GM23338 (cell line): ENCODE results near the gene THUMPD3. TPM values are rescaled to one million over a fixed set of nuclear protein-coding genes. Genes with fewer than 3 reads are reported as not detected.

Source experiments
- ATAC-seq: fragments of 200-7000 bp; cut with Tn5 transposase; 3 replicates; pipeline ENCODE4 v1.9.1; 2020
- DNase-seq: peaks from one replicate; pipeline ENCODE4 v3.0.0-alpha.2; 2015; ENCODE audit warnings: low spot score
- H2AFZ ChIP-seq: fragments of 200-600 bp; sonication (generic); 2 replicates; pipeline ENCODE4 v1.8.0; 2016; ENCODE audit warnings: antibody characterized with exemption, mild to moderate bottlenecking, moderate library complexity
- H3F3A ChIP-seq: fragments of 200-600 bp; sonication (generic); replicated peaks from 2 replicates; pipeline ENCODE4 v1.8.0; 2017; ENCODE audit warnings: antibody characterized with exemption, mixed run types, low read depth
- H3K27ac ChIP-seq: fragments of 200-600 bp; sonication (generic); 2 replicates; pipeline ENCODE4 v1.6.1; 2016; ENCODE audit warnings: low read depth
- H3K27me3 ChIP-seq: fragments of 200-600 bp; sonication (generic); 2 replicates; pipeline ENCODE4 v1.8.0; 2016; ENCODE audit warnings: mild to moderate bottlenecking, mixed run types, moderate library complexity; ENCODE audit not compliant: insufficient read depth
- H3K36me3 ChIP-seq: fragments of 200-600 bp; sonication (generic); 2 replicates; pipeline ENCODE4 v1.8.0; 2016; ENCODE audit warnings: mild to moderate bottlenecking; ENCODE audit not compliant: insufficient read depth
- H3K4me1 ChIP-seq: fragments of 200-600 bp; sonication (generic); 2 replicates; pipeline ENCODE4 v1.8.0; 2016; ENCODE audit warnings: mild to moderate bottlenecking, moderate library complexity; ENCODE audit not compliant: insufficient read depth
- H3K4me2 ChIP-seq: fragments of 200-600 bp; sonication (generic); 2 replicates; pipeline ENCODE4 v1.7.1; 2017; ENCODE audit warnings: mixed run types
- H3K4me3 ChIP-seq: fragments of 200-600 bp; sonication (generic); 2 replicates; pipeline ENCODE4 v1.6.1; 2016; ENCODE audit warnings: mixed run types
- H3K79me2 ChIP-seq: fragments of 200-600 bp; sonication (generic); replicated peaks from 2 replicates; pipeline ENCODE4 v1.8.0; 2017; ENCODE audit warnings: mild to moderate bottlenecking; ENCODE audit not compliant: insufficient read depth
- H3K9me2 ChIP-seq: fragments of 200-600 bp; sonication (generic); 2 replicates; pipeline ENCODE4 v1.8.0; 2017; ENCODE audit not compliant: insufficient read depth
- H4K20me1 ChIP-seq: fragments of 200-600 bp; sonication (generic); replicated peaks from 2 replicates; pipeline ENCODE4 v1.8.0; 2017; ENCODE audit warnings: mild to moderate bottlenecking; ENCODE audit not compliant: insufficient read depth
- H3K27ac Mint-ChIP-seq: 2 replicates; pipeline ENCODE4 v1.8.0; 2020; ENCODE audit warnings: inconsistent platforms, mild to moderate bottlenecking, moderate library complexity, mixed read lengths
- H3K27me3 Mint-ChIP-seq: 3 replicates; pipeline ENCODE4 v1.8.0; 2022; ENCODE audit warnings: low read depth, mild to moderate bottlenecking, moderate library complexity, mixed read lengths, inconsistent platforms; ENCODE audit not compliant: insufficient read depth, poor library complexity
- H3K36me3 Mint-ChIP-seq: 3 replicates; pipeline ENCODE4 v1.8.0; 2021; ENCODE audit warnings: low read depth, mild to moderate bottlenecking, inconsistent platforms, moderate library complexity, mixed read lengths
- H3K4me1 Mint-ChIP-seq: 3 replicates; pipeline ENCODE4 v1.8.0; 2020; ENCODE audit warnings: mild to moderate bottlenecking, inconsistent platforms, mixed read lengths
- H3K4me3 Mint-ChIP-seq: 3 replicates; pipeline ENCODE4 v1.8.0; 2021; ENCODE audit warnings: moderate library complexity, mild to moderate bottlenecking, inconsistent platforms, mixed read lengths
- H3K9me3 Mint-ChIP-seq: 3 replicates; pipeline ENCODE4 v1.8.0; 2020; ENCODE audit warnings: moderate library complexity, mild to moderate bottlenecking, inconsistent platforms, mixed read lengths
- CREB1 ChIP-seq: fragments of 250-450 bp; sonication (Bioruptor Pico); IDR thresholded peaks from 2 replicates; pipeline ENCODE4 v1.5.0; 2020; ENCODE audit warnings: low read depth, mild to moderate bottlenecking, moderate library complexity
- CTCF ChIP-seq, 2 experiments: fragments of 200-600 bp in 1 of 2; sonication (generic) in 1 of 2; conservative IDR thresholded peaks; 2 replicates each; pipeline versions ENCODE4 v1.5.1 to v1.6.1; 2016 to 2017; ENCODE audit warnings: antibody characterized with exemption in 2 of 2, low read depth in 2 of 2, mild to moderate bottlenecking in 2 of 2, moderate library complexity in 1 of 2
- ETS1 ChIP-seq: IDR thresholded peaks from 2 replicates; pipeline ENCODE4 v1.6.1; 2016; ENCODE audit warnings: antibody characterized with exemption
- EZH2 ChIP-seq: fragments of 200-600 bp; sonication (generic); IDR thresholded peaks from one replicate; pipeline ENCODE4 v1.8.0; 2017; ENCODE audit warnings: antibody characterized with exemption, mild to moderate bottlenecking, low read depth; ENCODE audit not compliant: unreplicated experiment
- EZH2phosphoT487 ChIP-seq: fragments of 200-600 bp; sonication (generic); IDR thresholded peaks from one replicate; pipeline ENCODE4 v1.8.1; 2018; ENCODE audit warnings: antibody characterized with exemption; ENCODE audit not compliant: unreplicated experiment
- JUNB ChIP-seq: IDR thresholded peaks from one replicate; pipeline ENCODE4 v1.6.1; 2016; ENCODE audit warnings: antibody characterized with exemption; ENCODE audit not compliant: unreplicated experiment
- NANOG ChIP-seq: IDR thresholded peaks from 2 replicates; pipeline ENCODE4 v1.6.1; 2016; ENCODE audit warnings: antibody characterized with exemption, borderline replicate concordance
- POLR2AphosphoS5 ChIP-seq: IDR thresholded peaks from 2 replicates; pipeline ENCODE4 v1.6.1; 2016; ENCODE audit warnings: antibody characterized with exemption, low read depth
- REST ChIP-seq: IDR thresholded peaks from one replicate; pipeline ENCODE4 v1.6.1; 2018; ENCODE audit warnings: antibody characterized with exemption; ENCODE audit not compliant: unreplicated experiment
- STAT1 ChIP-seq: IDR thresholded peaks from one replicate; pipeline ENCODE4 v1.6.1; 2016; ENCODE audit warnings: antibody characterized with exemption; ENCODE audit not compliant: unreplicated experiment
- ZNF114 ChIP-seq: fragments of 250-450 bp; sonication (Bioruptor Pico); IDR thresholded peaks from 2 replicates; pipeline ENCODE4 v1.5.0; 2020; ENCODE audit warnings: mild to moderate bottlenecking, moderate library complexity
- ZNF331 ChIP-seq: fragments of 250-450 bp; sonication (Bioruptor Pico); IDR thresholded peaks from 2 replicates; pipeline ENCODE4 v1.5.0; 2020; ENCODE audit warnings: low read depth, mild to moderate bottlenecking, moderate library complexity
- ZNF462 ChIP-seq: fragments of 250-450 bp; sonication (Bioruptor Pico); IDR thresholded peaks from 2 replicates; pipeline ENCODE4 v1.5.0; 2020; ENCODE audit warnings: mild to moderate bottlenecking, moderate library complexity
- polyA plus RNA-seq: library from polyadenylated mRNA; unstranded; fragments of >200 nt; fragmentation: Nextera tagmentation; extraction: Ambion mirVana; gene quantifications from 2 replicates; pipeline ENCODE4 v1.2.1, GENCODE V29; 2016
- total RNA-seq: library from RNA; depleted of rRNA; stranded (reverse); fragments of >200 nt; shearing (Covaris generic); gene quantifications from 2 replicates; pipeline ENCODE4 v1.2.3, GENCODE V29; 2014

THUMPD3 gene
- total and polyA plus RNA-seq, 2 experiments from 2014 or later, result 30.1 to 54.1 TPM

- peaks cover 90% of the 10 kb centered on the region for H3K36me3 Mint-ChIP-seq
- Histone ChIP-seq H2AFZ (no peak overlapping the region), H3K79me2 (peaks cover 69% of the 10 kb centered on the region), H4K20me1 (peaks cover 49% of the 10 kb centered on the region), H3K4me1 (peaks cover 15% of the 10 kb centered on the region), H3K27me3 (no peaks in the 10 kb centered on the region), H3K27ac (peak overlapping the region; percentile 11; the same call in 1 of the 2 replicates), H3K36me3 (peaks cover 63% of the 10 kb centered on the region), H3K9me2 (no peaks in the 10 kb centered on the region), H3K4me2 (no peak overlapping the region), H3K4me3 (no peak overlapping the region), H3F3A (peaks cover 29% of the 10 kb centered on the region; the same call in 1 of the 2 replicates)
- H3K27ac Mint-ChIP-seq, result peak overlapping the region; percentile 68; the same call in 1 of the 2 replicates
- peaks cover 26% of the 10 kb centered on the region for H3K4me1 Mint-ChIP-seq
- H3K4me3 Mint-ChIP-seq, result no peak overlapping the region
- no peak for DNase-seq
- H3K9me3 Mint-ChIP-seq, result no peaks in the 10 kb centered on the region
- ATAC-seq, result no peak
- peaks cover 2% of the 10 kb centered on the region for H3K27me3 Mint-ChIP-seq
- no peak for TF ChIP-seq JUNB
- no peak for TF ChIP-seq ZNF114 (CRISPR knock-in tag)
- TF ChIP-seq CREB1 (CRISPR knock-in tag), result no peak
- no peak for TF ChIP-seq POLR2AphosphoS5
- TF ChIP-seq ZNF462 (CRISPR knock-in tag), result no peak
- no peak for TF ChIP-seq EZH2phosphoT487
- no peak for TF ChIP-seq REST
- no peak for TF ChIP-seq STAT1
- TF ChIP-seq CTCF (conservative IDR thresholded peaks at IDR 0.05; ENCODE audit: low read depth in 2 of 2), result no peak
- TF ChIP-seq ZNF331 (CRISPR knock-in tag), result no peak
- no peak for TF ChIP-seq NANOG
- TF ChIP-seq EZH2, result no peak
- no peak for TF ChIP-seq ETS1
These were observed 29.2 kb downstream of the THUMPD3 start for GRCh38 chr3:9392041-9392440.
